ENCODE measurements around the gene EEF1AKMT1. TPM values are rescaled to one million over a fixed set of nuclear protein-coding genes. Genes with fewer than 3 reads are reported as not detected.

The EEF1AKMT1 gene
- total and polyA plus RNA-seq, 2 donors (not counting 1 experiment from before 2014, with no cell fraction given): 7.6 to 18.0 TPM

DNA sequence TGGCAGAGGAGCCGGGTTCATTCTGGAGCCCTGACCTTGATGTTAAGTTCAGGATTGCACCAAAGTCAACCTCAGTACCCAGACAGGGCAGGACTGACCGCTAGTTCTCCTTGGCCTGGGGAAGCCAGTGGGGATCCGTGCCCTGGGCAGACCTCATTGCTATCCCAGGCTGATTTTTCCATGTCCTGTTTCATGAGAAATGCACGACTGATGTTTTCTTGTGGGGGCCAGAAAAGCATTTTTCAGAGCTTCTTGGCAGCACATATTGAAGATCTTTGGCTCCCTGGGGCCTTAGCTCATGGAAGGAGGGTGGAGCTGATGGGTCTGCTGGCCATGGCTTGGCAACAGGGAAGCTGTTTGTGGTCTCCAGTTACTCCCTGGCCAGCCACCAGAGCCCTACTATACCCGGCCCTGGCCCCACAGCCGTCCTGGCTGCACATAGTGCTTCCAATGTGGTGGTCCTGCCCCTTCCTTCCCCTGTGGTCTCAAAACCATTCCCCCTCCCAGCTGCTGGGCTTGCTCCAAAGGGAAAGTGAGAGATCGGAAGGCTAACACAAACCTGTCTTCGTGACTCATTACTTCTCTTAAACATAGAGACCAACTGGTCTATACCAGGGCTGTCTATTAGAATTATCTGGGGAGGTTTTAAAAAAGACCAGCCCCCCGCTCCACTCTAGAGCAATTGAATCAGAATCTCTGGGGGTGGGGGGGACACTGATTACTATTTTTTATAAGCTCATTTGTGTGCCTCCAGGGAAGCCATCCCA is 59.0 kb downstream of the EEF1AKMT1 start:
- peak overlapping the region; percentile 88 for H3K4me2 ChIP-seq (ENCODE audit: extremely low read depth, insufficient read depth, low read length)
- no peaks in the 10 kb centered on the region for H4K20me1 ChIP-seq (ENCODE audit: control insufficient read depth, extremely low read depth, insufficient read depth, low read length)
- peak; percentile 82 to 94 for DNase-seq (ENCODE audit: low read depth in 2 of 2)
- H3K27ac ChIP-seq (ENCODE audit: insufficient read depth, low read length): peak overlapping the region; percentile 54
- no peaks in the 10 kb centered on the region for H3K36me3 ChIP-seq (ENCODE audit: control insufficient read depth, insufficient read depth, low read length)
- peaks cover 9% of the 10 kb centered on the region for H3K4me1 ChIP-seq (ENCODE audit: control insufficient read depth, extremely low read depth, insufficient read depth, low read length)
- H3K9ac ChIP-seq (ENCODE audit: insufficient read depth, low read length): no peak overlapping the region
- no peaks in the 10 kb centered on the region for H3K27me3 ChIP-seq (ENCODE audit: control insufficient read depth, insufficient read depth, low read length)
- H3K4me3 ChIP-seq (replicated peaks in 1 of 4; ENCODE audit: control extremely low read depth in 1 of 4, insufficient read depth in 1 of 4, low read depth in 3 of 4, low read length in 4 of 4): peak overlapping the region in 2 of 4 experiments; percentile 6 to 30
- TF ChIP-seq, protein P1, sequence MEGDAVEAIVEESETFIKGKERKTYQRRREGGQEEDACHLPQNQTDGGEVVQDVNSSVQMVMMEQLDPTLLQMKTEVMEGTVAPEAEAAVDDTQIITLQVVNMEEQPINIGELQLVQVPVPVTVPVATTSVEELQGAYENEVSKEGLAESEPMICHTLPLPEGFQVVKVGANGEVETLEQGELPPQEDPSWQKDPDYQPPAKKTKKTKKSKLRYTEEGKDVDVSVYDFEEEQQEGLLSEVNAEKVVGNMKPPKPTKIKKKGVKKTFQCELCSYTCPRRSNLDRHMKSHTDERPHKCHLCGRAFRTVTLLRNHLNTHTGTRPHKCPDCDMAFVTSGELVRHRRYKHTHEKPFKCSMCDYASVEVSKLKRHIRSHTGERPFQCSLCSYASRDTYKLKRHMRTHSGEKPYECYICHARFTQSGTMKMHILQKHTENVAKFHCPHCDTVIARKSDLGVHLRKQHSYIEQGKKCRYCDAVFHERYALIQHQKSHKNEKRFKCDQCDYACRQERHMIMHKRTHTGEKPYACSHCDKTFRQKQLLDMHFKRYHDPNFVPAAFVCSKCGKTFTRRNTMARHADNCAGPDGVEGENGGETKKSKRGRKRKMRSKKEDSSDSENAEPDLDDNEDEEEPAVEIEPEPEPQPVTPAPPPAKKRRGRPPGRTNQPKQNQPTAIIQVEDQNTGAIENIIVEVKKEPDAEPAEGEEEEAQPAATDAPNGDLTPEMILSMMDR (conservative IDR thresholded peaks at IDR 0.05 in 1 of 2, IDR thresholded peaks at IDR 0.05 in 1 of 2; ENCODE audit: low read depth in 1 of 2, low read length in 2 of 2): no peak
- H2AFZ ChIP-seq (ENCODE audit: low read length): peak overlapping the region; percentile 60
- no peaks in the 10 kb centered on the region for H3K79me2 ChIP-seq (ENCODE audit: control insufficient read depth, insufficient read depth, low read length)
- H3K9me3 ChIP-seq (ENCODE audit: control insufficient read depth, insufficient read depth, low read depth, low read length): no peaks in the 10 kb centered on the region

DNA sequence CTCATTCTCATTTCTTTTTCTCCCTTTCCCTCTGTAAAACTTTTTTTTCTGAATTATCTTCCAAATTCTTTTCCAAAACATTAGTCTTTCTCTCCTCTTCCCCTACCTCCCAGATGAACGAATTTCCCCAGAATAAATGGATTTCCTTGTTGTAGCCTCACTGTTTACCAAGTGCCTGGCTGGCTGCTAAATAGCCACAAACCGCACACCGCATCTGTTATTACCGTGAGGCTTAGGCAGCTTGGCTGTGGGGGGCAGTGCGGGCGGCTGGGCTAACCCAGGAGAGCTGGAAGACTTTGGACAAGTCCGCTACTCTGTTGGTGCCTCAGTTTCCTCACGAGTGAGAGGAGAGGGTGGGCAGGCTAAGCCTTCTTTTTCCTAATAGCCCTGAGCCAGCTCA is 59.6 kb downstream of the EEF1AKMT1 start:
- H3K36me3 ChIP-seq (ENCODE audit: control insufficient read depth, insufficient read depth, low read length): no peaks in the 10 kb centered on the region
- TF ChIP-seq EZH2 (IDR thresholded peaks at IDR 0.05; ENCODE audit: low read length, missing control alignments): no peak
- TF ChIP-seq, protein P1 (conservative IDR thresholded peaks at IDR 0.05 in 1 of 2, IDR thresholded peaks at IDR 0.05 in 1 of 2; ENCODE audit: low read depth in 1 of 2, low read length in 2 of 2): no peak
- H3K4me3 ChIP-seq (replicated peaks in 1 of 4; ENCODE audit: control extremely low read depth in 1 of 4, insufficient read depth in 1 of 4, low read depth in 3 of 4, low read length in 4 of 4): peak overlapping the region in 2 of 4 experiments; percentile 6 to 13
- H3K27ac ChIP-seq (ENCODE audit: insufficient read depth, low read length): peak overlapping the region; percentile 54
- no peak overlapping the region for H3K9ac ChIP-seq (ENCODE audit: insufficient read depth, low read length)
- H3K9me3 ChIP-seq (ENCODE audit: control insufficient read depth, insufficient read depth, low read depth, low read length): no peaks in the 10 kb centered on the region
- no peaks in the 10 kb centered on the region for H3K79me2 ChIP-seq (ENCODE audit: control insufficient read depth, insufficient read depth, low read length)
- H4K20me1 ChIP-seq (ENCODE audit: control insufficient read depth, extremely low read depth, insufficient read depth, low read length): no peaks in the 10 kb centered on the region
- peaks cover 9% of the 10 kb centered on the region for H3K4me1 ChIP-seq (ENCODE audit: control insufficient read depth, extremely low read depth, insufficient read depth, low read length)
- H3K27me3 ChIP-seq (ENCODE audit: control insufficient read depth, insufficient read depth, low read length): no peaks in the 10 kb centered on the region
- H2AFZ ChIP-seq (ENCODE audit: low read length): no peak overlapping the region
- DNase-seq (ENCODE audit: low read depth in 2 of 2): peak; percentile 39 to 63
- peak overlapping the region; percentile 88 for H3K4me2 ChIP-seq (ENCODE audit: extremely low read depth, insufficient read depth, low read length)

DNA sequence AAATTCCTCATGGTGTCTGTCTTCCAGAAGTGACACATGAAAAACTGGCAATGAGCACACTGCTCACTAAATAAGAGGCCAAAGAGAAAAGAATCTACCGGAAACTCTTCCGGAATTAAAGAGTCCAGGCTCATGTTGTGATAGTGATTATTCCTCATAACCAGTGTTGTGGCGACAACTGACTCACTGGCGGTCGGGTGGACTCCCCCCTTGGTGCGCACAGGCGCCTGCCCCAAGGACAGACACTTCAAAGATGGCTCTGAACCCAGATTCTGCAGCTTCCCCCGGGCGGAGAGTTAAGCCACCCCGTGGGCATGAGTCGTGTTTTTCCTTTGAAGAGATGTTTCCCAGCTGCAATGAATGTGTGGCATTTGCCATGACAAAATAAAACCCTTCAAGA is 60.0 kb downstream of the EEF1AKMT1 start:
- no peaks in the 10 kb centered on the region for H3K36me3 ChIP-seq (ENCODE audit: control insufficient read depth, insufficient read depth, low read length)
- no peak overlapping the region for H3K4me3 ChIP-seq (replicated peaks in 1 of 4; ENCODE audit: control extremely low read depth in 1 of 4, insufficient read depth in 1 of 4, low read depth in 3 of 4, low read length in 4 of 4)
- H3K27ac ChIP-seq (ENCODE audit: insufficient read depth, low read length): no peak overlapping the region
- no peaks in the 10 kb centered on the region for H3K27me3 ChIP-seq (ENCODE audit: control insufficient read depth, insufficient read depth, low read length)
- no peak overlapping the region for H2AFZ ChIP-seq (ENCODE audit: low read length)
- TF ChIP-seq EZH2 (IDR thresholded peaks at IDR 0.05; ENCODE audit: low read length, missing control alignments): no peak
- TF ChIP-seq, protein P1 (conservative IDR thresholded peaks at IDR 0.05 in 1 of 2, IDR thresholded peaks at IDR 0.05 in 1 of 2; ENCODE audit: low read depth in 1 of 2, low read length in 2 of 2): no peak
- H4K20me1 ChIP-seq (ENCODE audit: control insufficient read depth, extremely low read depth, insufficient read depth, low read length): no peaks in the 10 kb centered on the region
- H3K4me2 ChIP-seq (ENCODE audit: extremely low read depth, insufficient read depth, low read length): peak overlapping the region; percentile 26
- H3K9ac ChIP-seq (ENCODE audit: insufficient read depth, low read length): no peak overlapping the region
- no peaks in the 10 kb centered on the region for H3K9me3 ChIP-seq (ENCODE audit: control insufficient read depth, insufficient read depth, low read depth, low read length)
- no peaks in the 10 kb centered on the region for H3K79me2 ChIP-seq (ENCODE audit: control insufficient read depth, insufficient read depth, low read length)
- H3K4me1 ChIP-seq (ENCODE audit: control insufficient read depth, extremely low read depth, insufficient read depth, low read length): peaks cover 9% of the 10 kb centered on the region
- peak in 1 of 2 donors; percentile 67 for DNase-seq (ENCODE audit: low read depth in 2 of 2)

Measured in fibroblast of lung (primary cell).